ENCODE measurements around the gene BEND6. TPM values are rescaled to one million over a fixed set of nuclear protein-coding genes. Genes with fewer than 3 reads are reported as not detected.

Gene BEND6
- total RNA-seq, 1 experiment from 2014 or later, result 1.8 TPM

DNA sequence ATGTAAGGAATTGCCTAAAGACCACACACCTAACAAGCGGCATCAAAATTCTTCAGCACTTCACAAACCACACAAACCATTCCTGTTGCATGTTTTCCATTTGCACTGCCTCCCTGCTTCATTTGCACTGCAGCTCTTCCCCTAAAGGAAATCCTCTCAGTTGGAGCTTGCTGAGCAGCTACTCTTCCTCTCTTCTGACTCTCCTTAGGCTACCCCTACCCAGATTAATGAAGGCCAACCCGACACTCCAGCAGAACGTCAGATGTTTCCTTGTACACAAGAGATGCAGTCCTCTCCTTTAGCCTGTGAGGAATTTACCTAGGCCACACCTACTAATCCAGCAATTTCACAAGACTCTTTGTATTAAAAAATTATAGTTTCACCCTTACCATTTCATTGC is 8.1 kb downstream of the BEND6 start:
- no TSS peak for BruUV-seq (replicated peaks)
- Mint-ChIP-seq H3K27ac (ENCODE audit: unreplicated experiment) (no peak overlapping the region), H3K27me3 (ENCODE audit: unreplicated experiment) (no peaks in the 10 kb centered on the region), H3K4me1 (ENCODE audit: low read depth, unreplicated experiment) (no peaks in the 10 kb centered on the region), H3K9me3 (ENCODE audit: low read depth, unreplicated experiment) (no peaks in the 10 kb centered on the region), H3K36me3 (ENCODE audit: insufficient read depth, unreplicated experiment) (no peaks in the 10 kb centered on the region), H3K4me3 (ENCODE audit: low read depth, unreplicated experiment) (no peak overlapping the region)
- DNase-seq, result no peak
- intact Hi-C loops (cut with micrococcal nuclease; ENCODE audit: unreplicated experiment), result no loop called here
- no peak for TF ChIP-seq CTCF (IDR thresholded peaks at IDR 0.05; ENCODE audit: unreplicated experiment)
- CTCF ChIA-PET, result no interaction called here

DNA sequence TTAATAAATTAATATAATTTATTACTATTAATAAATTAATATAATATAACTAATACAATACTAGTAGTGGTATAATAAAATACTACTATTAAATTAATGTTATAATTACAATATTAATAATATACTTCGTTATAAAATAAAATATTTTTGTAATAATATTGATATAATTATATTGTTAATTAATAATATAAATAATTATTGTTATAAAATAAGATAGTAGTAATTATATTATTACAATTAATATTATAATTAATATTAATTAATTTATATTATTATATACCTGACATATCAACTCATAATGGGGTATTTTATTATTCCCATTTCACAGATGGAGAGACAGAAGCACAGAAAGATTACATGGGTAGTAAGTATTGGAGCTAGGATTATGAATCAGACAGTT is 8.9 kb downstream of the BEND6 start:
- H3K27ac Mint-ChIP-seq (ENCODE audit: unreplicated experiment), result no peak overlapping the region
- DNase-seq, result no peak
- no peak overlapping the region for H3K4me3 Mint-ChIP-seq (ENCODE audit: low read depth, unreplicated experiment)
- BruUV-seq (replicated peaks), result no TSS peak
- no peaks in the 10 kb centered on the region for H3K27me3 Mint-ChIP-seq (ENCODE audit: unreplicated experiment)
- TF ChIP-seq CTCF (IDR thresholded peaks at IDR 0.05; ENCODE audit: unreplicated experiment), result no peak
- CTCF ChIA-PET, result no interaction called here
- no peaks in the 10 kb centered on the region for H3K36me3 Mint-ChIP-seq (ENCODE audit: insufficient read depth, unreplicated experiment)
- intact Hi-C loops (cut with micrococcal nuclease; ENCODE audit: unreplicated experiment), result no loop called here
- H3K9me3 Mint-ChIP-seq (ENCODE audit: low read depth, unreplicated experiment), result no peaks in the 10 kb centered on the region
- H3K4me1 Mint-ChIP-seq (ENCODE audit: low read depth, unreplicated experiment), result no peaks in the 10 kb centered on the region

DNA sequence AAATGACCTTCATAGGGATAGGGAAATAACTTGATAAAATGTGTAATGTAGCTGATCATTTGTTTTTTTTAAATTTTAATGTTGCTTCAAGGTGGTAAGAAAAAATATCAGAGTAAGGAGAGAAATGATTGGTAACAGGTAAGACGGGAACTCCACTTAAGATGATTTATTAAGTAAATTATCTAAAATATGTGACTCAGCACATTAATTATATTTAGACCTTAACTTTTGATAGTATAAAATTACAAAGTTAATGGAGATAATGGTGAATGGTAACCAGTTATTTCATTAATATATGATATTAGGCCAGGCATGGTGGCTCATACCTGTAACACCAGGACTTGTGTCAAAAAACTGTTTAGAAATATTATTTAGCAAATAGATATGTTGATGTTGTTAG is 10.2 kb downstream of the BEND6 start:
- no TSS peak for BruUV-seq (replicated peaks)
- Mint-ChIP-seq H3K27me3 (ENCODE audit: unreplicated experiment) (no peaks in the 10 kb centered on the region), H3K4me3 (ENCODE audit: low read depth, unreplicated experiment) (no peak overlapping the region), H3K9me3 (ENCODE audit: low read depth, unreplicated experiment) (no peaks in the 10 kb centered on the region), H3K36me3 (ENCODE audit: insufficient read depth, unreplicated experiment) (no peaks in the 10 kb centered on the region), H3K4me1 (ENCODE audit: low read depth, unreplicated experiment) (no peaks in the 10 kb centered on the region), H3K27ac (ENCODE audit: unreplicated experiment) (no peak overlapping the region)
- CTCF ChIA-PET, result no interaction called here
- no peak for TF ChIP-seq CTCF (IDR thresholded peaks at IDR 0.05; ENCODE audit: unreplicated experiment)
- DNase-seq, result no peak
- intact Hi-C loops (cut with micrococcal nuclease; ENCODE audit: unreplicated experiment), result no loop called here

- CTCF ChIA-PET, result no interaction called here
- Mint-ChIP-seq H3K4me3 (ENCODE audit: low read depth, unreplicated experiment) (no peak overlapping the region), H3K36me3 (ENCODE audit: insufficient read depth, unreplicated experiment) (no peaks in the 10 kb centered on the region), H3K27me3 (ENCODE audit: unreplicated experiment) (no peaks in the 10 kb centered on the region), H3K27ac (ENCODE audit: unreplicated experiment) (no peak overlapping the region), H3K9me3 (ENCODE audit: low read depth, unreplicated experiment) (no peaks in the 10 kb centered on the region), H3K4me1 (ENCODE audit: low read depth, unreplicated experiment) (no peaks in the 10 kb centered on the region)
- TF ChIP-seq CTCF (IDR thresholded peaks at IDR 0.05; ENCODE audit: unreplicated experiment), result no peak
- intact Hi-C loops (cut with micrococcal nuclease; ENCODE audit: unreplicated experiment), result no loop called here
- no TSS peak for BruUV-seq (replicated peaks)
- no peak for DNase-seq
Measured at GRCh38 chr6:56970849-56971248, 15.9 kb downstream of the BEND6 start.

DNA sequence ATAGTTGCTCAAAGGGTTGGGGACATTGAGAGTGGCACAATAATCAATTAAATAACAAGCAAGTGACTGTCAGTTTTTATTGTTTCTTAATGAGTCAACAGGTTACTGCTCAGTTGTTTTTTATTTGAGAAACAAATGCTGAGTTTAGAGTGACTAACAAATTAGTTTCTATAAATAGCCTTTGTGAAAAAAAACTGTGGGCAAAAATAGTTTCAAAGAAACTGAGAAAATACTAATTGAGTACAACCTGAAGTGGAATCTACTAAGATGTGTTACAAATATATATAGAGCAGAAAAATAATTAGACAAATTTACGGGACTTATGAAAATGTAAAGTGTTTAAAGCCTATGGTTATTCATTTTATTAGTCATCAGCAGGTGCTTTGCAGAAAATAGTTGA is 22.3 kb downstream of the BEND6 start:
- Mint-ChIP-seq H3K4me3 (ENCODE audit: low read depth, unreplicated experiment) (no peak overlapping the region), H3K27me3 (ENCODE audit: unreplicated experiment) (no peaks in the 10 kb centered on the region), H3K9me3 (ENCODE audit: low read depth, unreplicated experiment) (no peaks in the 10 kb centered on the region), H3K27ac (ENCODE audit: unreplicated experiment) (no peak overlapping the region), H3K36me3 (ENCODE audit: insufficient read depth, unreplicated experiment) (no peaks in the 10 kb centered on the region), H3K4me1 (ENCODE audit: low read depth, unreplicated experiment) (no peaks in the 10 kb centered on the region)
- TF ChIP-seq CTCF (IDR thresholded peaks at IDR 0.05; ENCODE audit: unreplicated experiment), result no peak
- CTCF ChIA-PET, result no interaction called here
- intact Hi-C loops (cut with micrococcal nuclease; ENCODE audit: unreplicated experiment), result no loop called here
- DNase-seq, result no peak
- no TSS peak for BruUV-seq (replicated peaks)

All from Calu3 (cell line).